K562 (cell line): ENCODE data around the gene PRTN3. TPM values are rescaled to one million over a fixed set of nuclear protein-coding genes. Genes with fewer than 3 reads are reported as not detected.
"Not testable (repeated sequence)": the region's sequence is repeated elsewhere in the genome, so short reads cannot be mapped to it uniquely, and the experiment has no call there.

Source experiments
- ATAC-seq: fragments of 200-7000 bp; cut with Tn5 transposase; 3 replicates; pipeline ENCODE4 v1.9.1; 2020; ENCODE audit warnings: moderate library complexity
- BruUV-seq: library from RNA; stranded (reverse); fragments of 400-500 nt; replicated peaks from 2 replicates; lab custom pipeline; 2021; lab: Mats Ljungman, UMichigan
- CTCF ChIA-PET: fragments of 300-600 bp; formaldehyde crosslinking; extraction: SDS; loops from one replicate; lab custom pipeline; 2021; ENCODE audit warnings: low intra/inter-chr PET ratio; lab: Yijun Ruan, JAX
- POLR2A ChIA-PET: fragments of 300-600, 350-650 bp; sonication (Branson Sonifier 250); formaldehyde crosslinking; extraction: SDS; loops from one replicate; lab custom pipeline; 2021; ENCODE audit warnings: antibody characterized with exemption, inconsistent platforms; lab: Yijun Ruan, JAX
- DNase-seq, 4 experiments: peaks; one replicate each; pipeline versions ENCODE4 v3.0.0 to v3.0.0-alpha.2; 2011 to 2018; ENCODE audit warnings: low spot score in 3 of 4, mixed read lengths in 3 of 4; ENCODE audit errors: extremely low read depth in 1 of 4
- FAIRE-seq: peaks from 2 replicates; lab custom pipeline; 2011; peaks lifted over from hg19 to GRCh38; lab: Jason Lieb, UNC
- H2AFZ ChIP-seq: 2 replicates; pipeline ENCODE4 v1.6.0; 2011; ENCODE audit warnings: low read depth, low read length, control low read depth, inconsistent platforms
- H3K27ac ChIP-seq: fragments of 200-600 bp; 3 replicates; pipeline ENCODE4 v1.8.0; 2011; ENCODE audit warnings: low read depth, mild to moderate bottlenecking, control low read depth, inconsistent platforms, low read length, moderate library complexity, mixed read lengths; ENCODE audit errors: extremely low read depth
- H3K27me3 ChIP-seq, 2 experiments: fragments of 300-600 bp in 1 of 2; 2 replicates in 1 of 2; 3 replicates in 1 of 2; pipeline versions ENCODE4 v1.6.0 to v1.8.0; 2011; ENCODE audit warnings: inconsistent platforms in 2 of 2, low read length in 2 of 2, mild to moderate bottlenecking in 1 of 2, mixed read lengths in 1 of 2, moderate library complexity in 1 of 2; ENCODE audit not compliant: control insufficient read depth in 2 of 2, insufficient read depth in 2 of 2
- H3K36me3 ChIP-seq: fragments of 300-600 bp; 3 replicates; pipeline ENCODE4 v1.8.0; 2011; ENCODE audit warnings: mild to moderate bottlenecking, low read length, inconsistent platforms; ENCODE audit not compliant: control insufficient read depth, insufficient read depth
- H3K4me1 ChIP-seq, 2 experiments: fragments of 200-600 bp in 1 of 2; replicated peaks in 1 of 2; 2 replicates in 1 of 2; 3 replicates in 1 of 2; pipeline versions ENCODE4 v1.5.1 to v1.8.0; 2011; ENCODE audit warnings: inconsistent platforms in 2 of 2, low read length in 2 of 2, mild to moderate bottlenecking in 1 of 2, mixed read lengths in 1 of 2, moderate library complexity in 1 of 2; ENCODE audit not compliant: control insufficient read depth in 2 of 2, insufficient read depth in 2 of 2
- H3K4me2 ChIP-seq: 2 replicates; pipeline ENCODE4 v1.6.1; 2011; ENCODE audit warnings: low read length, control low read depth, inconsistent platforms, mixed read lengths; ENCODE audit not compliant: insufficient read depth
- H3K4me3 ChIP-seq: fragments of 200-600 bp; sonication (generic), shearing (Covaris generic); 2 replicates; pipeline ENCODE4 v1.5.1; 2016; ENCODE audit warnings: control low read depth, inconsistent platforms
- H3K79me2 ChIP-seq: fragments of 200-600 bp; 3 replicates; pipeline ENCODE4 v1.8.0; 2011; ENCODE audit warnings: low read length, inconsistent platforms; ENCODE audit not compliant: control insufficient read depth, insufficient read depth
- H3K9ac ChIP-seq, 2 experiments: 2 replicates each; pipeline versions ENCODE4 v1.6.0 to v1.6.1; 2011; ENCODE audit warnings: low read depth in 2 of 2, low read length in 2 of 2, control low read depth in 1 of 2, inconsistent platforms in 1 of 2, mild to moderate bottlenecking in 1 of 2, mixed read lengths in 1 of 2; ENCODE audit not compliant: insufficient read depth in 1 of 2
- H3K9me1 ChIP-seq: one replicate; pipeline ENCODE4 v1.6.0; 2011; ENCODE audit warnings: inconsistent platforms, mild to moderate bottlenecking, low read length, moderate library complexity; ENCODE audit not compliant: control insufficient read depth, insufficient read depth
- H3K9me3 ChIP-seq: replicated peaks from 2 replicates; pipeline ENCODE4 v1.5.1; 2011; ENCODE audit warnings: low read depth, low read length, inconsistent platforms; ENCODE audit not compliant: control insufficient read depth, insufficient read depth
- H4K20me1 ChIP-seq: replicated peaks from 2 replicates; pipeline ENCODE4 v1.6.1; 2011; ENCODE audit warnings: low read length, inconsistent platforms, mixed read lengths; ENCODE audit not compliant: control insufficient read depth, insufficient read depth
- EGR1 ChIP-seq: fragments of 450-650 bp; conservative IDR thresholded peaks from 2 replicates; pipeline ENCODE4 v1.6.1; 2017; ENCODE audit warnings: mild to moderate bottlenecking
- KDM5B ChIP-seq: fragments of 200-600 bp; sonication (generic); IDR thresholded peaks from 2 replicates; pipeline ENCODE4 v1.6.1; 2012; ENCODE audit warnings: low read depth, mild to moderate bottlenecking, moderate library complexity, low read length, control low read depth, inconsistent platforms; ENCODE audit not compliant: insufficient replicate concordance
- LEF1 ChIP-seq: fragments of 450-650 bp; IDR thresholded peaks from 2 replicates; pipeline ENCODE4 v1.6.1; 2016; ENCODE audit warnings: mild to moderate bottlenecking
- NR2F6 ChIP-seq: fragments of 450-650 bp; formaldehyde crosslinking; IDR thresholded peaks from 2 replicates; pipeline ENCODE4 v1.4.0; 2020; ENCODE audit warnings: mild to moderate bottlenecking
- RB1 ChIP-seq: fragments of 450-650 bp; IDR thresholded peaks from 2 replicates; pipeline ENCODE4 v1.6.1; 2017; ENCODE audit warnings: low read depth, mild to moderate bottlenecking
- RBBP5 ChIP-seq: fragments of 200-600 bp; sonication (generic); IDR thresholded peaks from 2 replicates; pipeline ENCODE4 v1.6.1; 2012; ENCODE audit warnings: borderline replicate concordance, mild to moderate bottlenecking, low read length, control low read depth, inconsistent platforms; ENCODE audit not compliant: insufficient read depth, poor library complexity, severe bottlenecking
- SNIP1 ChIP-seq: fragments of 450-650 bp; IDR thresholded peaks from 2 replicates; pipeline ENCODE4 v1.7.1; 2017; ENCODE audit warnings: low read depth, mild to moderate bottlenecking
- ZBTB8A ChIP-seq: fragments of 450-650 bp; IDR thresholded peaks from 2 replicates; pipeline ENCODE4 v1.6.1; 2018; ENCODE audit warnings: mild to moderate bottlenecking, moderate library complexity; ENCODE audit not compliant: partially characterized antibody
- ZNF121 ChIP-seq: sonication (generic); formaldehyde crosslinking; conservative IDR thresholded peaks from 2 replicates; pipeline ENCODE4 v1.8.0; 2022; ENCODE audit warnings: missing genetic modification reagents
- WGBS: fragments of 100-300 bp; shearing (Covaris generic); methylation state at CpG from one replicate; pipeline ENCODE4 v1.1.6; 2016; ENCODE audit warnings: low coverage, mixed read lengths; ENCODE audit not compliant: insufficient coverage; ENCODE audit errors: missing lambda C conversion rate; 5-methylcytosine and 5-hydroxymethylcytosine counted together
- in situ Hi-C: fragments of 300-500 bp; cut with MboI; formaldehyde crosslinking; loops from 4 replicates; pipeline ENCODE4 v1.15.0; 2018; ENCODE audit warnings: inconsistent platforms, mixed read lengths
- intact Hi-C: fragments of 100-400 bp; cut with micrococcal nuclease; formaldehyde crosslinking; loops from 2 replicates; pipeline ENCODE4 v1.14.2; 2022
- polyA plus RNA-seq, 8 experiments: library from polyadenylated mRNA; depleted of rRNA in 4 of 8; stranded (reverse) in 5 of 8; unstranded in 3 of 8; fragments of >200 nt; fragmentation: Nextera tagmentation in 2 of 8; fragmentation: Illumina TruSeq in 1 of 8; extraction: Ambion mirVana in 2 of 8; extraction: Trizol in 1 of 8; gene quantifications; 2 replicates each; pipeline versions ENCODE4 v1.2.1 to v1.2.3, GENCODE V29; 2011 to 2014; ENCODE audit warnings: inconsistent platforms in 1 of 8, missing spikeins in 1 of 8
- total RNA-seq, 7 experiments: library from RNA; depleted of rRNA in 6 of 7; stranded (reverse); fragments of >200 nt in 6 of 7; fragmentation: Illumina TruSeq in 2 of 7; extraction: Trizol in 2 of 7; gene quantifications; 2 replicates each; pipeline versions ENCODE4 v1.2.1 to v1.2.3, GENCODE V29; 2011 to 2021; ENCODE audit warnings: low replicate concordance in 1 of 7
- TF ChIP-seq, protein P1 (sequence below): sonication (generic); formaldehyde crosslinking; IDR thresholded peaks from 2 replicates; pipeline ENCODE4 v1.8.0; 2022; ENCODE audit warnings: mild to moderate bottlenecking, missing genetic modification reagents
- TF ChIP-seq, protein P2 (sequence below): IDR thresholded peaks from 2 replicates; pipeline ENCODE4 v1.6.1; 2014; ENCODE audit warnings: antibody characterized with exemption

Gene PRTN3
- total and polyA plus RNA-seq, 9 of the 15 experiments (the other 6 are each of a cell fraction or from before 2014, with no cell fraction given) = 0.14 to 0.86 (median 0.43) TPM; not detected in 3

DNA sequence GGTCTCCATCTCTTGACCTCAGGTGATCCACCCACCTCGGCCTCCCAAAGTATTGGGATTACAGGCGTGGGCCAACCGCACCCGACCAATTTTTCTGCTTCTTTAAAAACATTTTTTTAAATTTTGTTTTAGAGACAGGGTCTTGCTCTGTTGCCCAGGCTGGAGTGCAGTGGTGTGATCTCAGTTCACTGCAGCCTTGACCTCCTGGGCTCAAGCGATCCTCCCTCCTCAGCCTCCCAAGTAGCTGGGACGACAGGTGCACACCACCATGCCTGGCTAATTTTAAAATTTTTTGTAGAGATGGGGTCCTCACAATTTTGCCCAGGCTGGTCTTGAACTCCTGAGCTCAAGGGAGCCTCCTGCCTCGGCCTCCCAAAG is 2.0 kb downstream of the PRTN3 start:
- POLR2A ChIA-PET = interaction anchor here (1.1 to 1.4 kb wide), 4 partner anchors 11 to 67 kb away, joined by 3 to 4 read pairs (median 3); no protein-coding TSS in a partner anchor
- H3K9me3 ChIP-seq, H4K20me1 ChIP-seq, H3K36me3 ChIP-seq, BruUV-seq, H3K79me2 ChIP-seq, H3K9ac ChIP-seq, ATAC-seq, intact Hi-C loops, H3K9me1 ChIP-seq, CTCF ChIA-PET, H3K4me3 ChIP-seq, H3K27ac ChIP-seq, H3K27me3 ChIP-seq, H3K4me2 ChIP-seq, in situ Hi-C loops, FAIRE-seq, H2AFZ ChIP-seq, DNase-seq: not testable (repeated sequence)
- H3K4me1 ChIP-seq = peaks cover 5 to 50% of the 10 kb centered on the region in 2 experiments
- TF ChIP-seq ZNF121 = peak; percentile 87
- WGBS = 63% methylated on average over 6 of the region's 7 CpGs

DNA sequence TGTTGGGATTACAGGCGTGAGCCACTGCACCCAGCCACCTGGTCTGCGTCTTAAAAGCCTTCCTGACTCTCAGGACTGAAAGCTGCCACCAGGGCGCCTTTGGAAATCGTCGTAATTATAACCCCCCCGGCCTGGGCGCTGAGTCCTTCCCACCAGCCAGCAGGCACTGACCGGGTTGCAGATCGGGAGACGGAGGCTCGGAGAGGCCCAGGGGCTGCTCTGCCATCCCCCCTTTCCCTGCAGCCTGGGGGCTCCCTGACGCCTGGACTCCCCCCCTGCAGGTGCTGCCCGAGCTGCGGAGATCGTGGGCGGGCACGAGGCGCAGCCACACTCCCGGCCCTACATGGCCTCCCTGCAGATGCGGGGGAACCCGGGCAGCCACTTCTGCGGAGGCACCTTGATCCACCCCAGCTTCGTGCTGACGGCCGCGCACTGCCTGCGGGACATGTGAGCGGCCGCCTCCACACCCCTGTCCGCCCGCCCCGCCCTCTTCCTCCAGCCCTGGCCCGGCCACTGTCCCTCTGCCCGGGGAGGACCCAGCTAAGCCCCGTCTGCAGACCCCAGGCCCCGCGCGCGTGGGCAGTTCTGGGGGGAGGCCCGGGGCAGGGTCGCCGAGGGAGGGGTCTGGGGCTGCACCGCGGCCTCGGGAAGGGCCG is 2.5 kb downstream of the PRTN3 start:
- H3K4me3 ChIP-seq = peak overlapping the region; percentile 39
- H3K9me1 ChIP-seq = no peaks in the 10 kb centered on the region
- DNase-seq (peak; percentile 52 to 64 (median 58)), ATAC-seq (peak; percentile 91), FAIRE-seq (no peak)
- POLR2A ChIA-PET = interaction anchor here (1.1 to 1.4 kb wide), 4 partner anchors 12 to 68 kb away, joined by 3 to 4 read pairs (median 3); no protein-coding TSS in a partner anchor
- no peaks in the 10 kb centered on the region for H3K27me3 ChIP-seq
- CTCF ChIA-PET = no interaction called here
- 13% methylated on average over 20 of the region's 46 CpGs for WGBS
- in situ Hi-C loops (no loop called here), intact Hi-C loops (no loop called here)
- no peaks in the 10 kb centered on the region for H3K79me2 ChIP-seq
- H3K4me1 ChIP-seq = peaks cover 5 to 55% of the 10 kb centered on the region in 2 experiments
- BruUV-seq = no TSS peak
- H4K20me1 ChIP-seq = no peaks in the 10 kb centered on the region
- H2AFZ ChIP-seq = peak overlapping the region; percentile 87
- peak overlapping the region; percentile 87 for H3K4me2 ChIP-seq
- H3K9ac ChIP-seq = peak overlapping the region; percentile 34 to 92; a peak in 3 of 4 replicates
- no peaks in the 10 kb centered on the region for H3K9me3 ChIP-seq
- H3K27ac ChIP-seq = 0 out of 3 replicates have a peak overlapping the region, but pooled peaks have one; percentile 8
- no peaks in the 10 kb centered on the region for H3K36me3 ChIP-seq
- TF ChIP-seq ZBTB8A (no peak), EGR1 (peak; percentile 56; the same call in 1 of the 2 replicates), RBBP5 (peak; percentile 21), SNIP1 (no peak), KDM5B (peak; percentile 30), LEF1 (no peak), RB1 (peak; percentile 41; the same call in 1 of the 2 replicates), NR2F6 (no peak)
- TF ChIP-seq, protein P1, sequence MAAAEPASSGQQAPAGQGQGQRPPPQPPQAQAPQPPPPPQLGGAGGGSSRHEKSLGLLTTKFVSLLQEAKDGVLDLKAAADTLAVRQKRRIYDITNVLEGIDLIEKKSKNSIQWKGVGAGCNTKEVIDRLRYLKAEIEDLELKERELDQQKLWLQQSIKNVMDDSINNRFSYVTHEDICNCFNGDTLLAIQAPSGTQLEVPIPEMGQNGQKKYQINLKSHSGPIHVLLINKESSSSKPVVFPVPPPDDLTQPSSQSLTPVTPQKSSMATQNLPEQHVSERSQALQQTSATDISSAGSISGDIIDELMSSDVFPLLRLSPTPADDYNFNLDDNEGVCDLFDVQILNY (CRISPR knock-in tag) = 0 out of 2 replicates have a peak, but pooled peaks have one; percentile 28
- TF ChIP-seq, protein P2, sequence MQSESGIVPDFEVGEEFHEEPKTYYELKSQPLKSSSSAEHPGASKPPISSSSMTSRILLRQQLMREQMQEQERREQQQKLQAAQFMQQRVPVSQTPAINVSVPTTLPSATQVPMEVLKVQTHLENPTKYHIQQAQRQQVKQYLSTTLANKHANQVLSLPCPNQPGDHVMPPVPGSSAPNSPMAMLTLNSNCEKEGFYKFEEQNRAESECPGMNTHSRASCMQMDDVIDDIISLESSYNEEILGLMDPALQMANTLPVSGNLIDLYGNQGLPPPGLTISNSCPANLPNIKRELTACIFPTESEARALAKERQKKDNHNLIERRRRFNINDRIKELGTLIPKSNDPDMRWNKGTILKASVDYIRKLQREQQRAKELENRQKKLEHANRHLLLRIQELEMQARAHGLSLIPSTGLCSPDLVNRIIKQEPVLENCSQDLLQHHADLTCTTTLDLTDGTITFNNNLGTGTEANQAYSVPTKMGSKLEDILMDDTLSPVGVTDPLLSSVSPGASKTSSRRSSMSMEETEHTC = no peak
